B cell (primary cell): Measurements from ENCODE around the gene MYMK. TPM values are rescaled to one million over a fixed set of nuclear protein-coding genes. Genes with fewer than 3 reads are reported as not detected.

Experiments used
- ATAC-seq: fragments of 200-7000 bp; cut with Tn5 transposase; one replicate; pipeline ENCODE4 v1.10.0; 2021; ENCODE audit warnings: low read depth, mild to moderate bottlenecking, moderate number of reproducible peaks, moderate library complexity
- CTCF ChIA-PET: fragments of 350-600 bp; sonication (Branson Sonifier 250); formaldehyde crosslinking; loops from one replicate; lab custom pipeline; 2021; ENCODE audit warnings: antibody characterized with exemption, inconsistent platforms; lab: Charles Lee
- POLR2A ChIA-PET: fragments of 350-600 bp; sonication (Branson Sonifier 250); formaldehyde crosslinking; loops from one replicate; lab custom pipeline; 2021; ENCODE audit warnings: antibody characterized with exemption; lab: Charles Lee
- DNase-seq: peaks from one replicate; pipeline ENCODE4 v3.0.0; 2013
- H2AFZ ChIP-seq: 2 replicates; pipeline ENCODE4 v1.6.1; 2012; ENCODE audit warnings: mild to moderate bottlenecking, low read depth, low read length; ENCODE audit not compliant: insufficient read depth, poor library complexity, severe bottlenecking
- H3K27ac ChIP-seq, 2 donors: 1 replicate in 1 of 2; 2 replicates in 1 of 2; pipeline ENCODE4 v1.5.1; 2012 to 2013; ENCODE audit warnings: low read length in 2 of 2, mild to moderate bottlenecking in 2 of 2, moderate library complexity in 1 of 2
- H3K27me3 ChIP-seq, 4 experiments: fragments of 200-600 bp in 1 of 4; sonication (generic) in 1 of 4; replicated peaks in 1 of 4; 1 replicate in 2 of 4; 2 replicates in 2 of 4; pipeline versions ENCODE4 v1.6.1 to v1.7.0; 2013 to 2016; ENCODE audit warnings: low read length in 3 of 4, mild to moderate bottlenecking in 2 of 4, mixed read lengths in 1 of 4, moderate library complexity in 1 of 4; ENCODE audit not compliant: insufficient read depth in 4 of 4, control insufficient read depth in 3 of 4; ENCODE audit errors: control extremely low read depth in 1 of 4
- H3K36me3 ChIP-seq, 2 experiments: replicated peaks in 1 of 2; 1 replicate in 1 of 2; 2 replicates in 1 of 2; pipeline versions ENCODE4 v1.6.1 to v1.7.1; 2013; ENCODE audit warnings: low read length in 1 of 2; ENCODE audit not compliant: insufficient read depth in 2 of 2, control insufficient read depth in 1 of 2; ENCODE audit errors: control extremely low read depth in 1 of 2, extremely low read depth in 1 of 2
- H3K4me1 ChIP-seq, 2 donors: fragments of 200-600 bp in 1 of 2; sonication (generic) in 1 of 2; 1 replicate in 1 of 2; 2 replicates in 1 of 2; pipeline versions ENCODE4 v1.5.1 to v1.6.1; 2013 to 2017; ENCODE audit warnings: low read length in 2 of 2; ENCODE audit not compliant: control insufficient read depth in 2 of 2, insufficient read depth in 2 of 2
- H3K4me2 ChIP-seq: replicated peaks from 2 replicates; pipeline ENCODE3; 2012; ENCODE audit warnings: mild to moderate bottlenecking, low read depth, low read length; ENCODE audit not compliant: poor library complexity, severe bottlenecking
- H3K4me3 ChIP-seq, 5 experiments: fragments of 200-600 bp in 1 of 5; sonication (generic) in 1 of 5; 1 replicate in 3 of 5; 2 replicates in 2 of 5; pipeline versions ENCODE4 v1.5.1 to v1.7.0; 2011 to 2016; ENCODE audit warnings: low read length in 4 of 5, mild to moderate bottlenecking in 4 of 5, low read depth in 2 of 5, control low read depth in 1 of 5, moderate library complexity in 1 of 5; ENCODE audit not compliant: insufficient read depth in 1 of 5; ENCODE audit errors: control extremely low read depth in 1 of 5, extremely low read depth in 1 of 5
- H3K79me2 ChIP-seq: fragments of 200-600 bp; sonication (generic); one replicate; pipeline ENCODE4 v1.6.0; 2016; ENCODE audit warnings: low read length; ENCODE audit not compliant: control insufficient read depth, insufficient read depth
- H3K9ac ChIP-seq: fragments of 200-600 bp; sonication (generic); 2 replicates; pipeline ENCODE4 v1.6.1; 2017; ENCODE audit warnings: mild to moderate bottlenecking, low read length, moderate library complexity
- H3K9me3 ChIP-seq, 3 donors: one replicate each; pipeline versions ENCODE4 v1.6.1 to v1.7.1; 2013; ENCODE audit warnings: low read length in 2 of 3; ENCODE audit not compliant: control insufficient read depth in 2 of 3, insufficient read depth in 1 of 3; ENCODE audit errors: control extremely low read depth in 1 of 3
- H4K20me1 ChIP-seq: 2 replicates; pipeline ENCODE4 v1.6.0; 2012; ENCODE audit warnings: mild to moderate bottlenecking, low read length; ENCODE audit not compliant: insufficient read depth, control insufficient read depth, poor library complexity, severe bottlenecking
- H3K27ac Mint-ChIP-seq: one replicate; pipeline ENCODE4 v1.8.0; 2021; ENCODE audit warnings: mixed read lengths
- H3K27me3 Mint-ChIP-seq: one replicate; pipeline ENCODE4 v1.8.0; 2021; ENCODE audit warnings: mixed read lengths
- H3K4me1 Mint-ChIP-seq: one replicate; pipeline ENCODE4 v1.8.0; 2021; ENCODE audit warnings: mixed read lengths
- H3K4me3 Mint-ChIP-seq: one replicate; pipeline ENCODE4 v1.8.0; 2021; ENCODE audit warnings: mixed read lengths
- H3K9me3 Mint-ChIP-seq: one replicate; pipeline ENCODE4 v1.8.0; 2022; ENCODE audit warnings: mixed read lengths; ENCODE audit not compliant: insufficient read depth
- EZH2 ChIP-seq: IDR thresholded peaks from 2 replicates; pipeline ENCODE4 v1.6.1; 2012; ENCODE audit warnings: borderline replicate concordance, low read depth, mild to moderate bottlenecking, moderate library complexity, low read length; ENCODE audit not compliant: insufficient read depth, poor library complexity, severe bottlenecking
- WGBS: methylation state at CpG from one replicate; pipeline ENCODE4 v1.1.5; 2013; ENCODE audit warnings: missing lambda C conversion rate; ENCODE audit not compliant: insufficient coverage; 5-methylcytosine and 5-hydroxymethylcytosine counted together
- intact Hi-C: fragments of 100-400 bp; cut with micrococcal nuclease; formaldehyde crosslinking; loops from one replicate; pipeline ENCODE4 v1.10.0; 2022
- polyA plus RNA-seq: library from polyadenylated mRNA; depleted of rRNA; stranded (reverse); fragments of >200 nt; gene quantifications from 2 replicates; pipeline ENCODE4 v1.2.3, GENCODE V29; 2012
- total RNA-seq, 2 donors: library from RNA; stranded (reverse); fragments of 120-200 nt in 1 of 2; gene quantifications; 1 replicate in 1 of 2; 2 replicates in 1 of 2; pipeline versions ENCODE4 v1.2.3 to v1.2.4, GENCODE V29; 2013 to 2022
- TF ChIP-seq, protein P1 (sequence below): fragments of 200-600 bp; IDR thresholded peaks from one replicate; pipeline ENCODE4 v1.8.0; 2022; ENCODE audit warnings: antibody characterized with exemption, mild to moderate bottlenecking

MYMK gene
- total and polyA plus RNA-seq, 2 donors (not counting 1 experiment from before 2014, with no cell fraction given) = not detected

- H3K4me2 ChIP-seq = no peak overlapping the region
- no peak overlapping the region for H3K27ac ChIP-seq
- intact Hi-C loops = loop anchor here (5.0 kb wide), 1 partner anchor 467 kb away; no protein-coding TSS in a partner anchor
- Mint-ChIP-seq H3K27ac (no peak overlapping the region), H3K9me3 (no peaks in the 10 kb centered on the region), H3K4me3 (no peak overlapping the region), H3K4me1 (peaks cover 4% of the 10 kb centered on the region), H3K27me3 (peaks cover 15% of the 10 kb centered on the region)
- H4K20me1 ChIP-seq = no peaks in the 10 kb centered on the region
- H3K79me2 ChIP-seq = no peaks in the 10 kb centered on the region
- H3K4me1 ChIP-seq = peaks cover 5 to 10% of the 10 kb centered on the region in 2 donors
- ChIA-PET CTCF (interaction anchor here (11.0 kb wide), 1 partner anchor 305 kb away, joined by 144 read pairs; no protein-coding TSS in a partner anchor), POLR2A (interaction anchor here (0.6 kb wide), 1 partner anchor 46 kb away, joined by 3 read pairs; no protein-coding TSS in a partner anchor)
- DNase-seq (no peak), ATAC-seq (no peak)
- H2AFZ ChIP-seq = no peak overlapping the region
- no peak overlapping the region for H3K9ac ChIP-seq
- no peak for TF ChIP-seq EZH2
- TF ChIP-seq, protein P1, sequence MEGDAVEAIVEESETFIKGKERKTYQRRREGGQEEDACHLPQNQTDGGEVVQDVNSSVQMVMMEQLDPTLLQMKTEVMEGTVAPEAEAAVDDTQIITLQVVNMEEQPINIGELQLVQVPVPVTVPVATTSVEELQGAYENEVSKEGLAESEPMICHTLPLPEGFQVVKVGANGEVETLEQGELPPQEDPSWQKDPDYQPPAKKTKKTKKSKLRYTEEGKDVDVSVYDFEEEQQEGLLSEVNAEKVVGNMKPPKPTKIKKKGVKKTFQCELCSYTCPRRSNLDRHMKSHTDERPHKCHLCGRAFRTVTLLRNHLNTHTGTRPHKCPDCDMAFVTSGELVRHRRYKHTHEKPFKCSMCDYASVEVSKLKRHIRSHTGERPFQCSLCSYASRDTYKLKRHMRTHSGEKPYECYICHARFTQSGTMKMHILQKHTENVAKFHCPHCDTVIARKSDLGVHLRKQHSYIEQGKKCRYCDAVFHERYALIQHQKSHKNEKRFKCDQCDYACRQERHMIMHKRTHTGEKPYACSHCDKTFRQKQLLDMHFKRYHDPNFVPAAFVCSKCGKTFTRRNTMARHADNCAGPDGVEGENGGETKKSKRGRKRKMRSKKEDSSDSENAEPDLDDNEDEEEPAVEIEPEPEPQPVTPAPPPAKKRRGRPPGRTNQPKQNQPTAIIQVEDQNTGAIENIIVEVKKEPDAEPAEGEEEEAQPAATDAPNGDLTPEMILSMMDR = no peak
- H3K27me3 ChIP-seq = peaks cover 0 to 10% (median 0%) of the 10 kb centered on the region in 4 experiments
- WGBS = 83% methylated on average over 13 of the region's 19 CpGs
- H3K9me3 ChIP-seq = no peaks in the 10 kb centered on the region
- no peak overlapping the region for H3K4me3 ChIP-seq
- H3K36me3 ChIP-seq = no peaks in the 10 kb centered on the region
These were observed 35.2 kb downstream of the MYMK start for GRCh38 chr9:133489253-133490190.
